Jurkat, Clone E6-1 (cell line): ENCODE results near the gene ASTN2.

Experiments
- DNase-seq: peaks from one replicate; pipeline ENCODE4 v3.0.0-alpha.2; 2011; ENCODE audit warnings: low read depth, low spot score
- H3K4me3 ChIP-seq: 2 replicates; pipeline ENCODE4 v1.5.1; 2011; ENCODE audit warnings: mild to moderate bottlenecking, low read length, control low read depth, moderate library complexity

ASTN2 gene

DNA sequence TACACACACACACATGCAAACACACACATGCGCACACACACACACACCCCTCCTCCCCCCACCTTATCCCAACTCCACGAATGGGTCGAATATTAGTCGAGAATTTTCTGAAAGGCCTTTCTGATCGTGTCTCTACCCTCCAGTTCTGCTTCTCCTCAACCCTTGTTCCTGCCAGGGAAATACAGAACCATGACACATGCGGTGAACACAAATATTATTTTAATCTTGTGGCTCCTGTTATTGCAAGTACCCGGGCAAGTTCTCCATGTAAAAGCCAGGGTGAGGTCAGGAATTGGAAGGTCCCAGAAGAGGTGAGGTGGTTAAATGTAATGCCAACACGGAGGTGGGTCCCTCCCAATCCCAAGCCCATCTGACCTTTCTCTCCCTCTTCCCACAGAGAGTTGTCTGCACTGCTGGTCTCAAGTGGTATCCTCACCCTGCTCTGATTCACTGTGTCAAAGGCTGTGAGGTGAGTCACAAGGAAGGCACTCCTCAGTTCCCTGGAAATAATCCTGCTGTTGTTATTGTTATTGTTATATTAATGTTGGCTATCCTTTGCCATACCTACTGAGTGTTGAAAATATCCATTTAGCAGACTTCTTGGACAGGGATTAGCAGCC, 1037.6 kb downstream of the ASTN2 start:
- no peak for DNase-seq

More for the DNA sequence above, 1037.6 kb downstream of the ASTN2 start:
- H3K4me3 ChIP-seq = no peak overlapping the region
